Measurements from ENCODE around the gene SBF2. TPM values are rescaled to one million over a fixed set of nuclear protein-coding genes. Genes with fewer than 3 reads are reported as not detected.

SBF2 gene
- 9.5 TPM for polyA plus RNA-seq (2012; ENCODE audit: insufficient read length, low read depth)

GRCh38 chr11:10293423-10294289 is at the start of gene SBF2:
TSS of gene SBF2 (minus strand) at chr11:10294219. CDS start at chr11:10294069, 150 bp downstream.
- TF ChIP-seq FOXP2 (optimal IDR thresholded peaks at IDR 0.05; ENCODE audit: borderline replicate concordance, extremely low read depth, extremely low read length, insufficient read depth) (peak; percentile 17), TAF1 (IDR thresholded peaks at IDR 0.05; ENCODE audit: borderline replicate concordance, insufficient read depth, low read length) (peak; percentile 86; the same call in 1 of the 2 replicates), REST (IDR thresholded peaks at IDR 0.05; ENCODE audit: insufficient read depth in 1 of 2, low read depth in 2 of 2, low read length in 2 of 2) (0 out of 4 replicates have a peak, but pooled peaks of 1 of the 2 experiments have one; percentile 3), SIN3A (IDR thresholded peaks at IDR 0.05; ENCODE audit: borderline replicate concordance, insufficient read depth, low read length) (peak; percentile 88; the same call in 1 of the 2 replicates), POLR2AphosphoS5 (IDR thresholded peaks at IDR 0.05; ENCODE audit: low read depth, low read length) (peak; percentile 87)

- TF ChIP-seq FOXP2 (optimal IDR thresholded peaks at IDR 0.05; ENCODE audit: borderline replicate concordance, extremely low read depth, extremely low read length, insufficient read depth) (no peak), TAF1 (IDR thresholded peaks at IDR 0.05; ENCODE audit: borderline replicate concordance, insufficient read depth, low read length) (no peak), POLR2AphosphoS5 (IDR thresholded peaks at IDR 0.05; ENCODE audit: low read depth, low read length) (no peak), SIN3A (IDR thresholded peaks at IDR 0.05; ENCODE audit: borderline replicate concordance, insufficient read depth, low read length) (no peak), REST (IDR thresholded peaks at IDR 0.05; ENCODE audit: insufficient read depth in 1 of 2, low read depth in 2 of 2, low read length in 2 of 2) (no peak)
These were observed 44.3 kb upstream of the SBF2 start for GRCh38 chr11:10338287-10338686.

GRCh38 chr11:10333490-10333889 is 39.5 kb upstream of the SBF2 start:
- TF ChIP-seq POLR2AphosphoS5 (IDR thresholded peaks at IDR 0.05; ENCODE audit: low read depth, low read length) (no peak), FOXP2 (optimal IDR thresholded peaks at IDR 0.05; ENCODE audit: borderline replicate concordance, extremely low read depth, extremely low read length, insufficient read depth) (no peak), TAF1 (IDR thresholded peaks at IDR 0.05; ENCODE audit: borderline replicate concordance, insufficient read depth, low read length) (no peak), REST (IDR thresholded peaks at IDR 0.05; ENCODE audit: insufficient read depth in 1 of 2, low read depth in 2 of 2, low read length in 2 of 2) (no peak), SIN3A (IDR thresholded peaks at IDR 0.05; ENCODE audit: borderline replicate concordance, insufficient read depth, low read length) (no peak)

GRCh38 chr11:10331548-10332289 is 37.7 kb upstream of the SBF2 start:
- TF ChIP-seq FOXP2 (optimal IDR thresholded peaks at IDR 0.05; ENCODE audit: borderline replicate concordance, extremely low read depth, extremely low read length, insufficient read depth) (no peak), TAF1 (IDR thresholded peaks at IDR 0.05; ENCODE audit: borderline replicate concordance, insufficient read depth, low read length) (no peak), POLR2AphosphoS5 (IDR thresholded peaks at IDR 0.05; ENCODE audit: low read depth, low read length) (no peak), SIN3A (IDR thresholded peaks at IDR 0.05; ENCODE audit: borderline replicate concordance, insufficient read depth, low read length) (no peak), REST (IDR thresholded peaks at IDR 0.05; ENCODE audit: insufficient read depth in 1 of 2, low read depth in 2 of 2, low read length in 2 of 2) (no peak)

All from PFSK-1 (cell line).